Left forelimb (tissue), 1 donor: ENCODE results near the gene CPLANE2.
A peak's percentile ranks its signal among the peaks of the same experiment; 100 is the strongest.
"Not testable (repeated sequence)": the region's sequence is repeated elsewhere in the genome, so short reads cannot be mapped to it uniquely, and the experiment has no call there.

Experiments used
- DNase-seq: peaks from one replicate; pipeline ENCODE4 v3.0.0-alpha.2; 2018; ENCODE audit warnings: low spot score

The CPLANE2 gene

GRCh38 chr1:16208270-16208987 is 28.6 kb downstream of the CPLANE2 start:
- no peak for DNase-seq

- no peak for DNase-seq
These were observed 29.4 kb downstream of the CPLANE2 start for GRCh38 chr1:16207318-16208269.

GRCh38 chr1:16206547-16207317 is 30.3 kb downstream of the CPLANE2 start:
- peak; percentile 96 for DNase-seq

- DNase-seq, result no peak
These were observed 31.0 kb downstream of the CPLANE2 start for GRCh38 chr1:16205891-16206546.

- no peak for DNase-seq
These were observed 31.7 kb downstream of the CPLANE2 start for GRCh38 chr1:16205334-16205671.

- DNase-seq, result no peak
These were observed 32.2 kb downstream of the CPLANE2 start for GRCh38 chr1:16204634-16205333.

- DNase-seq, result no peak
These were observed 32.8 kb downstream of the CPLANE2 start for GRCh38 chr1:16204216-16204615.

GRCh38 chr1:16203550-16203949 is 33.4 kb downstream of the CPLANE2 start:
- no peak for DNase-seq

- no peak for DNase-seq
These were observed 34.4 kb downstream of the CPLANE2 start for GRCh38 chr1:16202281-16203210.

- DNase-seq, result no peak
These were observed 37.3 kb downstream of the CPLANE2 start for GRCh38 chr1:16199700-16200099.

- no peak for DNase-seq
These were observed 37.9 kb downstream of the CPLANE2 start for GRCh38 chr1:16199157-16199501.

- no peak for DNase-seq
These were observed 38.4 kb downstream of the CPLANE2 start for GRCh38 chr1:16198444-16199156.

GRCh38 chr1:16196874-16197273 is 40.1 kb downstream of the CPLANE2 start:
- no peak for DNase-seq

- DNase-seq, result not testable (repeated sequence)
These were observed 40.8 kb downstream of the CPLANE2 start for GRCh38 chr1:16196139-16196538.

- no peak for DNase-seq
These were observed 41.5 kb downstream of the CPLANE2 start for GRCh38 chr1:16195518-16195905.

- no peak for DNase-seq
These were observed 45.0 kb downstream of the CPLANE2 start for GRCh38 chr1:16191916-16192546.

- no peak for DNase-seq
These were observed 45.7 kb downstream of the CPLANE2 start for GRCh38 chr1:16191309-16191708.

GRCh38 chr1:16189921-16190621 is 46.9 kb downstream of the CPLANE2 start:
- no peak for DNase-seq

GRCh38 chr1:16189003-16189402 is 48.0 kb downstream of the CPLANE2 start:
- DNase-seq, result no peak
